ENCODE measurements around the gene DDT. TPM values are rescaled to one million over a fixed set of nuclear protein-coding genes. Genes with fewer than 3 reads are reported as not detected.
"Not testable (repeated sequence)": the region's sequence is repeated elsewhere in the genome, so short reads cannot be mapped to it uniquely, and the experiment has no call there.

DDT gene
- total RNA-seq, 1 donor from 2014 or later: 85.3 TPM

- no peak for DNase-seq (ENCODE audit: low spot score in 2 of 2, unreplicated experiment in 2 of 2)
- no peaks in the 10 kb centered on the region for H3K4me1 Mint-ChIP-seq
- no peak overlapping the region for H3K4me3 Mint-ChIP-seq
- no peaks in the 10 kb centered on the region for H3K9me3 Mint-ChIP-seq
- no peak overlapping the region for H3K27ac Mint-ChIP-seq
- no peak for TF ChIP-seq CTCF (IDR thresholded peaks at IDR 0.05; ENCODE audit: unreplicated experiment)
- H3K27me3 Mint-ChIP-seq (ENCODE audit: low read depth): peaks cover 2% of the 10 kb centered on the region
- no peaks in the 10 kb centered on the region for H3K36me3 Mint-ChIP-seq
These were observed 27.1 kb upstream of the DDT start for GRCh38 chr22:24001314-24001713.

- not testable (repeated sequence) for H3K27ac Mint-ChIP-seq; H3K36me3 Mint-ChIP-seq; H3K4me1 Mint-ChIP-seq; H3K4me3 Mint-ChIP-seq; DNase-seq (ENCODE audit: low spot score in 2 of 2, unreplicated experiment in 2 of 2); H3K27me3 Mint-ChIP-seq (ENCODE audit: low read depth); H3K9me3 Mint-ChIP-seq
These were observed 25.5 kb upstream of the DDT start for GRCh38 chr22:23999779-24000178.

GRCh38 chr22:23997092-23997491 lies 22.9 kb upstream of the DDT start:
- H3K9me3 Mint-ChIP-seq: no peaks in the 10 kb centered on the region
- DNase-seq (ENCODE audit: low spot score in 2 of 2, unreplicated experiment in 2 of 2): no peak
- H3K4me3 Mint-ChIP-seq: no peak overlapping the region
- H3K27ac Mint-ChIP-seq: no peak overlapping the region
- H3K36me3 Mint-ChIP-seq: no peaks in the 10 kb centered on the region
- H3K27me3 Mint-ChIP-seq (ENCODE audit: low read depth): peaks cover 5% of the 10 kb centered on the region
- no peaks in the 10 kb centered on the region for H3K4me1 Mint-ChIP-seq
- no peak for TF ChIP-seq CTCF (IDR thresholded peaks at IDR 0.05; ENCODE audit: unreplicated experiment)

GRCh38 chr22:23993581-23994177 lies 19.4 kb upstream of the DDT start:
- H3K9me3 Mint-ChIP-seq; H3K36me3 Mint-ChIP-seq; H3K27me3 Mint-ChIP-seq (ENCODE audit: low read depth); H3K4me3 Mint-ChIP-seq; DNase-seq (ENCODE audit: low spot score in 2 of 2, unreplicated experiment in 2 of 2); H3K27ac Mint-ChIP-seq; H3K4me1 Mint-ChIP-seq: not testable (repeated sequence)

GRCh38 chr22:23993080-23993479 lies 18.8 kb upstream of the DDT start:
- H3K4me3 Mint-ChIP-seq; H3K9me3 Mint-ChIP-seq; H3K4me1 Mint-ChIP-seq; H3K36me3 Mint-ChIP-seq; DNase-seq (ENCODE audit: low spot score in 2 of 2, unreplicated experiment in 2 of 2); H3K27me3 Mint-ChIP-seq (ENCODE audit: low read depth); H3K27ac Mint-ChIP-seq: not testable (repeated sequence)

- not testable (repeated sequence) for H3K4me3 Mint-ChIP-seq; H3K27ac Mint-ChIP-seq; H3K9me3 Mint-ChIP-seq; DNase-seq (ENCODE audit: low spot score in 2 of 2, unreplicated experiment in 2 of 2); H3K4me1 Mint-ChIP-seq; H3K36me3 Mint-ChIP-seq; H3K27me3 Mint-ChIP-seq (ENCODE audit: low read depth)
These were observed 15.5 kb upstream of the DDT start for GRCh38 chr22:23989583-23990244.

GRCh38 chr22:23986538-23987178 lies 12.4 kb upstream of the DDT start:
- not testable (repeated sequence) for H3K4me3 Mint-ChIP-seq; H3K27me3 Mint-ChIP-seq (ENCODE audit: low read depth); H3K36me3 Mint-ChIP-seq; H3K4me1 Mint-ChIP-seq; H3K27ac Mint-ChIP-seq; H3K9me3 Mint-ChIP-seq; DNase-seq (ENCODE audit: low spot score in 2 of 2, unreplicated experiment in 2 of 2)

GRCh38 chr22:23986089-23986488 lies 11.8 kb upstream of the DDT start:
- not testable (repeated sequence) for H3K4me1 Mint-ChIP-seq; H3K27ac Mint-ChIP-seq; H3K9me3 Mint-ChIP-seq; H3K36me3 Mint-ChIP-seq; H3K27me3 Mint-ChIP-seq (ENCODE audit: low read depth); H3K4me3 Mint-ChIP-seq; DNase-seq (ENCODE audit: low spot score in 2 of 2, unreplicated experiment in 2 of 2)

Data from mesothelial cell of epicardium (in vitro differentiated cells).